Large intestine (tissue), 3 donors: ENCODE data around the gene EGF. TPM values are rescaled to one million over a fixed set of nuclear protein-coding genes. Genes with fewer than 3 reads are reported as not detected.
"Not testable (repeated sequence)": the region's sequence is repeated elsewhere in the genome, so short reads cannot be mapped to it uniquely, and the experiment has no call there.

Experiments used
- DNase-seq, 2 donors: peaks; one replicate each; pipeline versions ENCODE4 v3.0.0 to v3.0.0-alpha.2; 2013
- H3K27ac ChIP-seq: one replicate; pipeline ENCODE4 v1.5.1; 2013; ENCODE audit warnings: low read length
- H3K27me3 ChIP-seq: 2 replicates; pipeline ENCODE4 v1.6.1; 2013; ENCODE audit warnings: low read length; ENCODE audit not compliant: control insufficient read depth, insufficient read depth
- H3K36me3 ChIP-seq: 2 replicates; pipeline ENCODE4 v1.6.1; 2013; ENCODE audit warnings: low read length; ENCODE audit not compliant: control insufficient read depth, insufficient read depth
- H3K4me1 ChIP-seq: one replicate; pipeline ENCODE4 v1.6.1; 2013; ENCODE audit warnings: low read length; ENCODE audit not compliant: control insufficient read depth, insufficient read depth
- H3K4me3 ChIP-seq: one replicate; pipeline ENCODE4 v1.5.1; 2013; ENCODE audit warnings: low read length
- H3K9me3 ChIP-seq: one replicate; pipeline ENCODE4 v1.6.1; 2013; ENCODE audit warnings: mild to moderate bottlenecking, low read depth, low read length, moderate library complexity; ENCODE audit not compliant: control insufficient read depth
- WGBS: methylation state at CpG from one replicate; pipeline ENCODE4 v1.1.5; 2013; ENCODE audit warnings: low lambda C conversion rate; ENCODE audit not compliant: insufficient coverage; 5-methylcytosine and 5-hydroxymethylcytosine counted together
- polyA plus RNA-seq: library from polyadenylated mRNA; unstranded; fragments of 120-200 nt; gene quantifications from one replicate; pipeline ENCODE4 v1.2.1, GENCODE V29; 2013

The EGF gene
- polyA plus RNA-seq, 1 donor = 28.3 TPM

- H3K9me3 ChIP-seq = peaks cover 4% of the 10 kb centered on the region
- WGBS = no CpG with 5 or more reads among the region's 7 CpGs
- no peak overlapping the region for H3K27ac ChIP-seq
- no peak for DNase-seq
- no peaks in the 10 kb centered on the region for H3K27me3 ChIP-seq
- no peak overlapping the region for H3K4me3 ChIP-seq
- no peaks in the 10 kb centered on the region for H3K4me1 ChIP-seq
- no peaks in the 10 kb centered on the region for H3K36me3 ChIP-seq
These were observed 119.9 kb downstream of the EGF start for GRCh38 chr4:110032603-110033002.

GRCh38 chr4:110033355-110034025 lies 120.8 kb downstream of the EGF start:
- peaks cover 4% of the 10 kb centered on the region for H3K9me3 ChIP-seq
- H3K4me3 ChIP-seq = no peak overlapping the region
- no peaks in the 10 kb centered on the region for H3K36me3 ChIP-seq
- H3K4me1 ChIP-seq = no peaks in the 10 kb centered on the region
- H3K27ac ChIP-seq = no peak overlapping the region
- H3K27me3 ChIP-seq = no peaks in the 10 kb centered on the region
- WGBS = 89% methylated on average over 5 of the region's 8 CpGs
- DNase-seq = no peak

- Histone ChIP-seq H3K27me3 (no peaks in the 10 kb centered on the region), H3K4me1 (no peaks in the 10 kb centered on the region)
- WGBS = no CpG with 5 or more reads among the region's 3 CpGs
These were observed 121.3 kb downstream of the EGF start for GRCh38 chr4:110034026-110034393.

GRCh38 chr4:110039164-110039563 lies 126.5 kb downstream of the EGF start:
- H3K9me3 ChIP-seq, H3K27me3 ChIP-seq: not testable (repeated sequence)
- no CpG with 5 or more reads among the region's 11 CpGs for WGBS

More at GRCh38 chr4:110034026-110034393, 121.3 kb downstream of the EGF start:
- Histone ChIP-seq H3K27ac (no peak overlapping the region), H3K9me3 (peaks cover 4% of the 10 kb centered on the region), H3K36me3 (no peaks in the 10 kb centered on the region), H3K4me3 (no peak overlapping the region)
- DNase-seq = no peak

GRCh38 chr4:110041735-110042134 lies 129.1 kb downstream of the EGF start:
- no peak overlapping the region for H3K27ac ChIP-seq
- no CpG with 5 or more reads among the region's 1 CpG for WGBS
- DNase-seq = peak; percentile 21 to 68
- no peaks in the 10 kb centered on the region for H3K27me3 ChIP-seq
- H3K4me3 ChIP-seq = no peak overlapping the region
- peaks cover 3% of the 10 kb centered on the region for H3K4me1 ChIP-seq
- H3K36me3 ChIP-seq = no peaks in the 10 kb centered on the region
- H3K9me3 ChIP-seq = no peaks in the 10 kb centered on the region

More at GRCh38 chr4:110039164-110039563, 126.5 kb downstream of the EGF start:
- H3K36me3 ChIP-seq, H3K4me1 ChIP-seq, DNase-seq, H3K4me3 ChIP-seq, H3K27ac ChIP-seq: not testable (repeated sequence)

- Histone ChIP-seq H3K27me3 (no peaks in the 10 kb centered on the region), H3K4me1 (peaks cover 3% of the 10 kb centered on the region), H3K27ac (no peak overlapping the region), H3K4me3 (no peak overlapping the region), H3K9me3 (no peaks in the 10 kb centered on the region), H3K36me3 (no peaks in the 10 kb centered on the region)
- DNase-seq = no peak
- WGBS = 70% methylated on average over 3 of the region's 13 CpGs
These were observed 130.1 kb downstream of the EGF start for GRCh38 chr4:110042545-110043517.

- DNase-seq = no peak
- Histone ChIP-seq H3K4me1 (peaks cover 3% of the 10 kb centered on the region), H3K27ac (no peak overlapping the region), H3K36me3 (no peaks in the 10 kb centered on the region), H3K4me3 (no peak overlapping the region), H3K9me3 (no peaks in the 10 kb centered on the region), H3K27me3 (no peaks in the 10 kb centered on the region)
- 85% methylated on average over 3 of the region's 5 CpGs for WGBS
These were observed 133.9 kb downstream of the EGF start for GRCh38 chr4:110046588-110047049.

- peak; percentile 14 to 29 for DNase-seq
- no peaks in the 10 kb centered on the region for H3K9me3 ChIP-seq
- no peak overlapping the region for H3K27ac ChIP-seq
- whole genome bisulfite sequencing = 50% methylated on average over 1 of the region's 9 CpGs
- no peaks in the 10 kb centered on the region for H3K27me3 ChIP-seq
- H3K4me3 ChIP-seq = no peak overlapping the region
- H3K36me3 ChIP-seq = no peaks in the 10 kb centered on the region
- no peaks in the 10 kb centered on the region for H3K4me1 ChIP-seq
These were observed 137.6 kb downstream of the EGF start for GRCh38 chr4:110049951-110050925.

- WGBS = 70% methylated on average over 2 of the region's 3 CpGs
- Histone ChIP-seq H3K27me3 (no peaks in the 10 kb centered on the region), H3K27ac (peak overlapping the region; percentile 43), H3K9me3 (no peaks in the 10 kb centered on the region), H3K36me3 (no peaks in the 10 kb centered on the region), H3K4me1 (peaks cover 10% of the 10 kb centered on the region), H3K4me3 (no peak overlapping the region)
- DNase-seq = peak; percentile 26 to 73
These were observed 142.6 kb downstream of the EGF start for GRCh38 chr4:110055158-110055768.
